Measurements from ENCODE around the gene ANKRD28.
A peak's percentile ranks its signal among the peaks of the same experiment; 100 is the strongest.
"Not testable (repeated sequence)": the region's sequence is repeated elsewhere in the genome, so short reads cannot be mapped to it uniquely, and the experiment has no call there.

Gene ANKRD28

GRCh38 chr3:15797642-15798303 lies at the start of gene ANKRD28:
Gene ANKRD28, minus strand, starts transcription at chr3:15797979. Its CDS starts 1,458 bp downstream, at chr3:15796521.
- H3K27me3 ChIP-seq (ENCODE audit: control insufficient read depth in 2 of 2, insufficient read depth in 2 of 2, low read length in 2 of 2) = no peaks in the 10 kb centered on the region
- peak within 1 kb of the TSS; percentile 42 to 65 for H3K4me3 ChIP-seq (ENCODE audit: low read length in 2 of 2)
- H3K27ac ChIP-seq (ENCODE audit: low read depth in 2 of 2, low read length in 2 of 2) = peak within 1 kb of the TSS; percentile 64 to 70
- H3K9ac ChIP-seq (ENCODE audit: low read depth in 1 of 2, low read length in 2 of 2) = peak within 1 kb of the TSS; percentile 41 to 54
- H3K4me1 ChIP-seq (ENCODE audit: control insufficient read depth in 2 of 2, insufficient read depth in 2 of 2, low read length in 2 of 2) = peaks cover 4 to 5% of the 10 kb centered on the region in 2 donors
- no peaks in the 10 kb centered on the region for H3K36me3 ChIP-seq (ENCODE audit: control insufficient read depth in 2 of 2, insufficient read depth in 2 of 2, low read length in 2 of 2)
- H3K9me3 ChIP-seq (ENCODE audit: control insufficient read depth in 2 of 2, low read length in 2 of 2) = no peaks in the 10 kb centered on the region

GRCh38 chr3:15847239-15847638 lies 49.5 kb upstream of the ANKRD28 start:
- Histone ChIP-seq H3K27ac (ENCODE audit: low read depth in 2 of 2, low read length in 2 of 2) (no peak overlapping the region), H3K27me3 (ENCODE audit: control insufficient read depth in 2 of 2, insufficient read depth in 2 of 2, low read length in 2 of 2) (no peaks in the 10 kb centered on the region), H3K36me3 (ENCODE audit: control insufficient read depth in 2 of 2, insufficient read depth in 2 of 2, low read length in 2 of 2) (no peaks in the 10 kb centered on the region), H3K4me3 (ENCODE audit: low read length in 2 of 2) (no peak overlapping the region), H3K9ac (ENCODE audit: low read depth in 1 of 2, low read length in 2 of 2) (no peak overlapping the region), H3K9me3 (ENCODE audit: control insufficient read depth in 2 of 2, low read length in 2 of 2) (no peaks in the 10 kb centered on the region), H3K4me1 (ENCODE audit: control insufficient read depth in 2 of 2, insufficient read depth in 2 of 2, low read length in 2 of 2) (no peaks in the 10 kb centered on the region)

- no peaks in the 10 kb centered on the region for H3K27me3 ChIP-seq (ENCODE audit: control insufficient read depth in 2 of 2, insufficient read depth in 2 of 2, low read length in 2 of 2)
- H3K9me3 ChIP-seq (ENCODE audit: control insufficient read depth in 2 of 2, low read length in 2 of 2) = no peaks in the 10 kb centered on the region
- no peak overlapping the region for H3K9ac ChIP-seq (ENCODE audit: low read depth in 1 of 2, low read length in 2 of 2)
- H3K36me3 ChIP-seq (ENCODE audit: control insufficient read depth in 2 of 2, insufficient read depth in 2 of 2, low read length in 2 of 2) = no peaks in the 10 kb centered on the region
- H3K4me1 ChIP-seq (ENCODE audit: control insufficient read depth in 2 of 2, insufficient read depth in 2 of 2, low read length in 2 of 2) = no peaks in the 10 kb centered on the region
- no peak overlapping the region for H3K4me3 ChIP-seq (ENCODE audit: low read length in 2 of 2)
- H3K27ac ChIP-seq (ENCODE audit: low read depth in 2 of 2, low read length in 2 of 2) = no peak overlapping the region
These were observed 48.8 kb upstream of the ANKRD28 start for GRCh38 chr3:15846606-15847005.

GRCh38 chr3:15845475-15845874 lies 47.7 kb upstream of the ANKRD28 start:
- Histone ChIP-seq H3K27me3 (ENCODE audit: control insufficient read depth in 2 of 2, insufficient read depth in 2 of 2, low read length in 2 of 2) (no peaks in the 10 kb centered on the region), H3K4me1 (ENCODE audit: control insufficient read depth in 2 of 2, insufficient read depth in 2 of 2, low read length in 2 of 2) (no peaks in the 10 kb centered on the region), H3K36me3 (ENCODE audit: control insufficient read depth in 2 of 2, insufficient read depth in 2 of 2, low read length in 2 of 2) (no peaks in the 10 kb centered on the region), H3K27ac (ENCODE audit: low read depth in 2 of 2, low read length in 2 of 2) (no peak overlapping the region), H3K4me3 (ENCODE audit: low read length in 2 of 2) (no peak overlapping the region), H3K9me3 (ENCODE audit: control insufficient read depth in 2 of 2, low read length in 2 of 2) (no peaks in the 10 kb centered on the region), H3K9ac (ENCODE audit: low read depth in 1 of 2, low read length in 2 of 2) (no peak overlapping the region)

- no peaks in the 10 kb centered on the region for H3K4me1 ChIP-seq (ENCODE audit: control insufficient read depth in 2 of 2, insufficient read depth in 2 of 2, low read length in 2 of 2)
- H3K36me3 ChIP-seq (ENCODE audit: control insufficient read depth in 2 of 2, insufficient read depth in 2 of 2, low read length in 2 of 2) = no peaks in the 10 kb centered on the region
- no peak overlapping the region for H3K4me3 ChIP-seq (ENCODE audit: low read length in 2 of 2)
- no peak overlapping the region for H3K9ac ChIP-seq (ENCODE audit: low read depth in 1 of 2, low read length in 2 of 2)
- no peaks in the 10 kb centered on the region for H3K9me3 ChIP-seq (ENCODE audit: control insufficient read depth in 2 of 2, low read length in 2 of 2)
- H3K27me3 ChIP-seq (ENCODE audit: control insufficient read depth in 2 of 2, insufficient read depth in 2 of 2, low read length in 2 of 2) = no peaks in the 10 kb centered on the region
- no peak overlapping the region for H3K27ac ChIP-seq (ENCODE audit: low read depth in 2 of 2, low read length in 2 of 2)
These were observed 47.1 kb upstream of the ANKRD28 start for GRCh38 chr3:15844889-15845288.

DNA sequence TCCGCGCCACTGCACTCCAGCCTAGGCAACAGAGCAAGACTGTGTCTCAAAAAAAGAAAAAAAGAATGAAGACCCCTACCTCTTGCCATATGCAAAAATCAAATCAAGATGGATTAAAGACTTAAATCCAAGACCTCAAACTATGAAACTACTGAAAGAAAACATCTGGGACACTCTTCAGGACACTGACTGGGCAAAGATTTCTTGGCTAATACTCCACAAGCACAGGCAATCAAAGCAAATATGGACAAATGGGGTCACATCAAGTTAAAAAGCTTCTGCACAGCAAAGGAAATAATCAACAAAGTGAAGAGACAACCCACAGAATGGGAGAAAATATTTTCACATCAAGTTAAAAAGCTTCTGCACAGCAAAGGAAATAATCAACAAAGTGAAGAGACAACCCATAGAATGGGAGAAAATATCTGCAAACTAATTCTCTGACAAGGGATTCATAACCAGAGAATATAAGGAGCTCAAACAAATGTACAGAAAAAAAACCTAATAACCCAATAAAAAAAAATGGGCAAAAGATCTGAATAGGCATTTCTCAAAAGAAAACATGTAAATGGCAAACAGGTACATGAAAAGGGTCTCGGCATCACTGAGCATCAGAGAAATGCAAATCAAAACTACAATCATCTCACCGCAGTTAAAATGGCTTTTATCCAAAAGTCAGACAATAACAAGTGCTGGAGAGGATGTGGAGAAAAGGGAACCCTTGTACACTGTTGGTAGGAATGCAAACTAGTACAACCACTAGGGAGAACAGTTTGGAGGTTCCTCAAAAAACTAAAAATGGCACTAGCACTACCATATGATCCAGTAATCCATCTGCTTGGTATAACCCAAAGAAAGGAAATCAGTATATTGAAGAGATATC lies 43.6 kb upstream of the ANKRD28 start:
- H3K36me3 ChIP-seq (ENCODE audit: control insufficient read depth in 2 of 2, insufficient read depth in 2 of 2, low read length in 2 of 2); H3K9ac ChIP-seq (ENCODE audit: low read depth in 1 of 2, low read length in 2 of 2); H3K9me3 ChIP-seq (ENCODE audit: control insufficient read depth in 2 of 2, low read length in 2 of 2); H3K4me1 ChIP-seq (ENCODE audit: control insufficient read depth in 2 of 2, insufficient read depth in 2 of 2, low read length in 2 of 2); H3K27ac ChIP-seq (ENCODE audit: low read depth in 2 of 2, low read length in 2 of 2); H3K4me3 ChIP-seq (ENCODE audit: low read length in 2 of 2); H3K27me3 ChIP-seq (ENCODE audit: control insufficient read depth in 2 of 2, insufficient read depth in 2 of 2, low read length in 2 of 2): not testable (repeated sequence)

GRCh38 chr3:15839568-15839967 lies 41.8 kb upstream of the ANKRD28 start:
- no peaks in the 10 kb centered on the region for H3K27me3 ChIP-seq (ENCODE audit: control insufficient read depth in 2 of 2, insufficient read depth in 2 of 2, low read length in 2 of 2)
- no peak overlapping the region for H3K4me3 ChIP-seq (ENCODE audit: low read length in 2 of 2)
- no peaks in the 10 kb centered on the region for H3K9me3 ChIP-seq (ENCODE audit: control insufficient read depth in 2 of 2, low read length in 2 of 2)
- no peaks in the 10 kb centered on the region for H3K4me1 ChIP-seq (ENCODE audit: control insufficient read depth in 2 of 2, insufficient read depth in 2 of 2, low read length in 2 of 2)
- H3K36me3 ChIP-seq (ENCODE audit: control insufficient read depth in 2 of 2, insufficient read depth in 2 of 2, low read length in 2 of 2) = no peaks in the 10 kb centered on the region
- no peak overlapping the region for H3K27ac ChIP-seq (ENCODE audit: low read depth in 2 of 2, low read length in 2 of 2)
- H3K9ac ChIP-seq (ENCODE audit: low read depth in 1 of 2, low read length in 2 of 2) = no peak overlapping the region

- Histone ChIP-seq H3K36me3 (ENCODE audit: control insufficient read depth in 2 of 2, insufficient read depth in 2 of 2, low read length in 2 of 2) (no peaks in the 10 kb centered on the region), H3K9ac (ENCODE audit: low read depth in 1 of 2, low read length in 2 of 2) (no peak overlapping the region), H3K27me3 (ENCODE audit: control insufficient read depth in 2 of 2, insufficient read depth in 2 of 2, low read length in 2 of 2) (no peaks in the 10 kb centered on the region), H3K27ac (ENCODE audit: low read depth in 2 of 2, low read length in 2 of 2) (no peak overlapping the region), H3K9me3 (ENCODE audit: control insufficient read depth in 2 of 2, low read length in 2 of 2) (no peaks in the 10 kb centered on the region), H3K4me1 (ENCODE audit: control insufficient read depth in 2 of 2, insufficient read depth in 2 of 2, low read length in 2 of 2) (no peaks in the 10 kb centered on the region), H3K4me3 (ENCODE audit: low read length in 2 of 2) (no peak overlapping the region)
These were observed 34.1 kb upstream of the ANKRD28 start for GRCh38 chr3:15831927-15832326.

GRCh38 chr3:15825016-15825415 lies 27.2 kb upstream of the ANKRD28 start:
- no peaks in the 10 kb centered on the region for H3K36me3 ChIP-seq (ENCODE audit: control insufficient read depth in 2 of 2, insufficient read depth in 2 of 2, low read length in 2 of 2)

GRCh38 chr3:15823092-15823491 lies 25.3 kb upstream of the ANKRD28 start:
- Histone ChIP-seq H3K9me3 (ENCODE audit: control insufficient read depth in 2 of 2, low read length in 2 of 2) (no peaks in the 10 kb centered on the region), H3K27me3 (ENCODE audit: control insufficient read depth in 2 of 2, insufficient read depth in 2 of 2, low read length in 2 of 2) (no peaks in the 10 kb centered on the region), H3K27ac (ENCODE audit: low read depth in 2 of 2, low read length in 2 of 2) (no peak overlapping the region), H3K4me3 (ENCODE audit: low read length in 2 of 2) (no peak overlapping the region), H3K4me1 (ENCODE audit: control insufficient read depth in 2 of 2, insufficient read depth in 2 of 2, low read length in 2 of 2) (no peaks in the 10 kb centered on the region), H3K36me3 (ENCODE audit: control insufficient read depth in 2 of 2, insufficient read depth in 2 of 2, low read length in 2 of 2) (no peaks in the 10 kb centered on the region), H3K9ac (ENCODE audit: low read depth in 1 of 2, low read length in 2 of 2) (no peak overlapping the region)

More at GRCh38 chr3:15825016-15825415, 27.2 kb upstream of the ANKRD28 start:
- Histone ChIP-seq H3K9ac (ENCODE audit: low read depth in 1 of 2, low read length in 2 of 2) (no peak overlapping the region), H3K9me3 (ENCODE audit: control insufficient read depth in 2 of 2, low read length in 2 of 2) (no peaks in the 10 kb centered on the region), H3K4me1 (ENCODE audit: control insufficient read depth in 2 of 2, insufficient read depth in 2 of 2, low read length in 2 of 2) (no peaks in the 10 kb centered on the region), H3K27me3 (ENCODE audit: control insufficient read depth in 2 of 2, insufficient read depth in 2 of 2, low read length in 2 of 2) (no peaks in the 10 kb centered on the region), H3K27ac (ENCODE audit: low read depth in 2 of 2, low read length in 2 of 2) (no peak overlapping the region), H3K4me3 (ENCODE audit: low read length in 2 of 2) (no peak overlapping the region)
